Urinary bladder (tissue), 4 donors: ENCODE results near the gene GRK2. TPM values are rescaled to one million over a fixed set of nuclear protein-coding genes. Genes with fewer than 3 reads are reported as not detected.
"Not testable (repeated sequence)": the region's sequence is repeated elsewhere in the genome, so short reads cannot be mapped to it uniquely, and the experiment has no call there.

Experiments used
- DNase-seq: peaks from one replicate; pipeline ENCODE4 v3.0.0-alpha.2; 2015; ENCODE audit errors: extremely low spot score
- H3K27ac ChIP-seq: one replicate; pipeline ENCODE4 v1.5.1; 2013; ENCODE audit warnings: low read depth, mild to moderate bottlenecking, moderate library complexity
- H3K36me3 ChIP-seq: one replicate; pipeline ENCODE4 v1.6.1; 2013; ENCODE audit warnings: mild to moderate bottlenecking, moderate library complexity; ENCODE audit not compliant: insufficient read depth
- H3K4me1 ChIP-seq: one replicate; pipeline ENCODE4 v1.6.1; 2013; ENCODE audit warnings: mild to moderate bottlenecking, moderate library complexity; ENCODE audit not compliant: insufficient read depth
- H3K4me3 ChIP-seq: one replicate; pipeline ENCODE4 v1.5.1; 2013; ENCODE audit warnings: low read depth, low read length
- WGBS: extraction: QIAGEN DNeasy Blood & Tissue Kit; methylation state at CpG from one replicate; pipeline ENCODE4 v1.1.7; 2013; 5-methylcytosine and 5-hydroxymethylcytosine counted together
- polyA plus RNA-seq: library from polyadenylated mRNA; stranded (reverse); fragments of 200-250 nt; gene quantifications from one replicate; pipeline ENCODE4 v1.2.3, GENCODE V29; 2013
- total RNA-seq: library from RNA; depleted of rRNA; stranded (reverse); fragments of >200 nt; gene quantifications from one replicate; pipeline ENCODE4 v1.2.3, GENCODE V29; 2014
- donor health status: healthy with polysubstance abuse.
- donor health status: healthy.

GRK2 gene
- total and polyA plus RNA-seq, 2 donors, result 21.1 to 66.3 TPM

- Histone ChIP-seq H3K27ac (no peak overlapping the region), H3K4me3 (no peak overlapping the region), H3K4me1 (no peaks in the 10 kb centered on the region), H3K36me3 (peaks cover 2% of the 10 kb centered on the region)
- whole genome bisulfite sequencing, result 94% methylated on average over 11 of the region's 11 CpGs
- no peak for DNase-seq
These were observed 21.2 kb upstream of the GRK2 start for GRCh38 chr11:67245046-67245445.

- WGBS, result 84% methylated on average over 5 of the region's 5 CpGs
- H3K36me3 ChIP-seq, result peaks cover 5% of the 10 kb centered on the region
- no peak overlapping the region for H3K4me3 ChIP-seq
- no peak for DNase-seq
- peak overlapping the region; percentile 30 for H3K27ac ChIP-seq
- H3K4me1 ChIP-seq, result no peaks in the 10 kb centered on the region
These were observed 18.2 kb upstream of the GRK2 start for GRCh38 chr11:67247946-67248550.

- peaks cover 5% of the 10 kb centered on the region for H3K36me3 ChIP-seq
- peak overlapping the region; percentile 30 for H3K27ac ChIP-seq
- no peak overlapping the region for H3K4me3 ChIP-seq
- DNase-seq, result peak; percentile 70
- H3K4me1 ChIP-seq, result no peaks in the 10 kb centered on the region
These were observed 17.6 kb upstream of the GRK2 start for GRCh38 chr11:67248653-67249052.

- no peak for DNase-seq
- no peaks in the 10 kb centered on the region for H3K4me1 ChIP-seq
- H3K36me3 ChIP-seq, result peaks cover 10% of the 10 kb centered on the region
- 89% methylated on average over 37 of the region's 37 CpGs for WGBS
- no peak overlapping the region for H3K27ac ChIP-seq
- no peak overlapping the region for H3K4me3 ChIP-seq
These were observed 15.9 kb upstream of the GRK2 start for GRCh38 chr11:67250059-67251043.

GRCh38 chr11:67251841-67252240 lies 14.4 kb upstream of the GRK2 start:
- 71% methylated on average over 1 of the region's 1 CpG for WGBS
- Histone ChIP-seq H3K36me3 (peaks cover 10% of the 10 kb centered on the region), H3K4me3 (no peak overlapping the region), H3K4me1 (no peaks in the 10 kb centered on the region), H3K27ac (no peak overlapping the region)
- DNase-seq, result no peak

- no peak for DNase-seq
- H3K36me3 ChIP-seq, result peaks cover 10% of the 10 kb centered on the region
- 75% methylated on average over 4 of the region's 4 CpGs for WGBS
- no peak overlapping the region for H3K27ac ChIP-seq
- no peaks in the 10 kb centered on the region for H3K4me1 ChIP-seq
- H3K4me3 ChIP-seq, result no peak overlapping the region
These were observed 13.4 kb upstream of the GRK2 start for GRCh38 chr11:67252831-67253239.

GRCh38 chr11:67253872-67254624 lies 12.2 kb upstream of the GRK2 start:
- DNase-seq, result no peak
- 91% methylated on average over 14 of the region's 14 CpGs for WGBS
- Histone ChIP-seq H3K36me3 (peaks cover 10% of the 10 kb centered on the region), H3K27ac (no peak overlapping the region), H3K4me1 (no peaks in the 10 kb centered on the region), H3K4me3 (no peak overlapping the region)

GRCh38 chr11:67254798-67255197 lies 11.5 kb upstream of the GRK2 start:
- H3K4me1 ChIP-seq, result no peaks in the 10 kb centered on the region
- peaks cover 10% of the 10 kb centered on the region for H3K36me3 ChIP-seq
- no peak overlapping the region for H3K27ac ChIP-seq
- no peak for DNase-seq
- 86% methylated on average over 15 of the region's 15 CpGs for WGBS
- no peak overlapping the region for H3K4me3 ChIP-seq

GRCh38 chr11:67255353-67255752 lies 10.9 kb upstream of the GRK2 start:
- Histone ChIP-seq H3K27ac (no peak overlapping the region), H3K36me3 (peaks cover 10% of the 10 kb centered on the region), H3K4me1 (no peaks in the 10 kb centered on the region), H3K4me3 (no peak overlapping the region)
- WGBS, result 89% methylated on average over 10 of the region's 10 CpGs
- no peak for DNase-seq

GRCh38 chr11:67255864-67256263 lies 10.4 kb upstream of the GRK2 start:
- no peaks in the 10 kb centered on the region for H3K4me1 ChIP-seq
- 84% methylated on average over 8 of the region's 8 CpGs for WGBS
- H3K36me3 ChIP-seq, result peaks cover 7% of the 10 kb centered on the region
- no peak overlapping the region for H3K27ac ChIP-seq
- no peak for DNase-seq
- no peak overlapping the region for H3K4me3 ChIP-seq

- DNase-seq, result no peak
- Histone ChIP-seq H3K4me1 (no peaks in the 10 kb centered on the region), H3K4me3 (no peak overlapping the region), H3K27ac (no peak overlapping the region), H3K36me3 (peaks cover 7% of the 10 kb centered on the region)
- 73% methylated on average over 5 of the region's 5 CpGs for WGBS
These were observed 9.7 kb upstream of the GRK2 start for GRCh38 chr11:67256477-67257135.

GRCh38 chr11:67260406-67260805 lies 5.9 kb upstream of the GRK2 start:
- Histone ChIP-seq H3K4me1 (no peaks in the 10 kb centered on the region), H3K4me3 (no peak overlapping the region), H3K27ac (no peak overlapping the region), H3K36me3 (no peaks in the 10 kb centered on the region)
- DNase-seq, result no peak
- 88% methylated on average over 6 of the region's 6 CpGs for WGBS

- DNase-seq, H3K36me3 ChIP-seq, H3K27ac ChIP-seq, H3K4me1 ChIP-seq: not testable (repeated sequence)
- 26% methylated on average over 50 of the region's 50 CpGs for WGBS
- H3K4me3 ChIP-seq, result peak overlapping the region; percentile 29
These were observed 5.2 kb upstream of the GRK2 start for GRCh38 chr11:67260885-67261639.
